Measurements from ENCODE around the gene CABP1. TPM values are rescaled to one million over a fixed set of nuclear protein-coding genes. Genes with fewer than 3 reads are reported as not detected.

The CABP1 gene
- total and polyA plus RNA-seq, 2 donors (not counting 1 experiment from before 2014, with no cell fraction given), result not detected

DNA sequence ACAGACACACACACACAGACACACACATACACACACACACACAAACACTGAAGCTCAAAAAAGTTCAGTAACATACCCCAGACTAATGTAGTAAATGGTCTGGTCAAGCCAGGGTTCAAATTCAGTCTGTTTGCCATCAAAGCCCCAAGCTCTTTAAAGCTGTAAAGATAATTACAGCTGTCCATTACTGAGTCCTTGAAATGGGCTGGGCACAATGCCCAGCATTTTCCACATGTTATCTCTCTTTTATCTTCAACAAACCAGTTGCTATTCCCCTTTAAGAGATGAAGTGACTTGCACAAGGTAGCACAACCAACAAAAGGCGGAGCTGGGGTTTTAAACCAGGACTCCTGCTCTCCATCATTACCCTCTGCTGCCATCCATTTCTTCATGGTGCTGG lies 62.2 kb downstream of the CABP1 start:
- Mint-ChIP-seq H3K9me3 (ENCODE audit: insufficient read depth) (no peaks in the 10 kb centered on the region), H3K27me3 (no peaks in the 10 kb centered on the region), H3K27ac (no peak overlapping the region), H3K4me3 (no peak overlapping the region), H3K4me1 (peaks cover 8% of the 10 kb centered on the region)
- Histone ChIP-seq H3K27me3 (replicated peaks in 1 of 4; ENCODE audit: control extremely low read depth in 1 of 4, control insufficient read depth in 3 of 4, insufficient read depth in 4 of 4, low read length in 3 of 4) (no peaks in the 10 kb centered on the region), H3K79me2 (ENCODE audit: control insufficient read depth, insufficient read depth, low read length) (peaks cover 5% of the 10 kb centered on the region), H3K4me2 (replicated peaks; ENCODE audit: low read depth, low read length, poor library complexity, severe bottlenecking) (no peak overlapping the region), H3K4me3 (ENCODE audit: control extremely low read depth in 1 of 5, extremely low read depth in 1 of 5, insufficient read depth in 1 of 5, low read depth in 2 of 5, low read length in 4 of 5) (no peak overlapping the region), H3K4me1 (ENCODE audit: control insufficient read depth in 2 of 2, insufficient read depth in 2 of 2, low read length in 2 of 2) (peaks cover 3 to 7% of the 10 kb centered on the region in 2 donors), H2AFZ (ENCODE audit: insufficient read depth, low read depth, low read length, poor library complexity, severe bottlenecking) (no peak overlapping the region), H3K27ac (ENCODE audit: low read length in 2 of 2) (no peak overlapping the region), H3K9ac (ENCODE audit: low read length) (no peak overlapping the region), H4K20me1 (ENCODE audit: control insufficient read depth, insufficient read depth, low read length, poor library complexity, severe bottlenecking) (no peaks in the 10 kb centered on the region), H3K9me3 (ENCODE audit: control extremely low read depth in 1 of 3, control insufficient read depth in 2 of 3, insufficient read depth in 1 of 3, low read length in 2 of 3) (no peaks in the 10 kb centered on the region), H3K36me3 (replicated peaks in 1 of 2; ENCODE audit: control extremely low read depth in 1 of 2, control insufficient read depth in 1 of 2, extremely low read depth in 1 of 2, insufficient read depth in 2 of 2, low read length in 1 of 2) (peaks cover 5 to 42% of the 10 kb centered on the region in 2 experiments)
- ChIA-PET CTCF (interaction anchor here (1.6 to 4.4 kb wide), 2 partner anchors 55 to 270 kb away, joined by 4 to 19 read pairs; no protein-coding TSS in a partner anchor), POLR2A (no interaction called here)
- intact Hi-C loops (cut with micrococcal nuclease), result no loop called here
- ATAC-seq (ENCODE audit: low read depth), result no peak
- 100% methylated on average over 1 of the region's 1 CpG for WGBS (ENCODE audit: insufficient coverage)
- DNase-seq, result no peak
- TF ChIP-seq, protein P1, sequence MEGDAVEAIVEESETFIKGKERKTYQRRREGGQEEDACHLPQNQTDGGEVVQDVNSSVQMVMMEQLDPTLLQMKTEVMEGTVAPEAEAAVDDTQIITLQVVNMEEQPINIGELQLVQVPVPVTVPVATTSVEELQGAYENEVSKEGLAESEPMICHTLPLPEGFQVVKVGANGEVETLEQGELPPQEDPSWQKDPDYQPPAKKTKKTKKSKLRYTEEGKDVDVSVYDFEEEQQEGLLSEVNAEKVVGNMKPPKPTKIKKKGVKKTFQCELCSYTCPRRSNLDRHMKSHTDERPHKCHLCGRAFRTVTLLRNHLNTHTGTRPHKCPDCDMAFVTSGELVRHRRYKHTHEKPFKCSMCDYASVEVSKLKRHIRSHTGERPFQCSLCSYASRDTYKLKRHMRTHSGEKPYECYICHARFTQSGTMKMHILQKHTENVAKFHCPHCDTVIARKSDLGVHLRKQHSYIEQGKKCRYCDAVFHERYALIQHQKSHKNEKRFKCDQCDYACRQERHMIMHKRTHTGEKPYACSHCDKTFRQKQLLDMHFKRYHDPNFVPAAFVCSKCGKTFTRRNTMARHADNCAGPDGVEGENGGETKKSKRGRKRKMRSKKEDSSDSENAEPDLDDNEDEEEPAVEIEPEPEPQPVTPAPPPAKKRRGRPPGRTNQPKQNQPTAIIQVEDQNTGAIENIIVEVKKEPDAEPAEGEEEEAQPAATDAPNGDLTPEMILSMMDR (IDR thresholded peaks at IDR 0.05), result no peak
- no peak for TF ChIP-seq EZH2 (IDR thresholded peaks at IDR 0.05; ENCODE audit: borderline replicate concordance, insufficient read depth, low read depth, low read length, poor library complexity, severe bottlenecking)

DNA sequence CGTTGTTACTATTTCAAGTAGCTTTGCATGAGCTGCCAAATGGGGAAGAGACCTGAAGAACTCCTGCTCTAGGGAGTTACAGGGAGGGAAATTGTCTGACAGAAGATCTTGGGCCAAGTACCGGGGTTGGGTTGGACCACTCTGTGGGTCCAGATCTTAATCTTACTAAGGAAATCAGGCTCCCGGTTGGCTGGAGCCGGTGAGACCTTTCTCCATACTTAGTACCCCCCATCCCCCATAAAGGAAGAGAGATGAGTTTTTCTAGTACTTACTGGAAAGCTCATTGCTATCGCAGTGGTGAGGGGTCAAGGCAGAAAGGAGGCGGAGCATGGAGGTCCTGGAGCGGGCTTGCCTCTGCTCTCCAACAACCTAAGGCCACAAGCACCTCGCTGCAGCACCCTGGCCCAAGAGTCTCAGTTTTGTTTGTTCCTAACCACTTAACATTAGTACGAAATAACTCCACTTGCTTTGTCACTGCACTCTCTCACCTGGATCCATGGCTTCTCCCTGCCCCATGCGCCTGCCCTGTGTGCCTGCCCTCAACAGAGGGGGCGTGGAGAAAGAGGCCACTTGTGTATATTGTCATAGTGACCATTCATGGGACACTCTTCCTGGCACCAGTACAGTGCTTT lies 63.0 kb downstream of the CABP1 start:
- ATAC-seq (ENCODE audit: low read depth) (no peak), DNase-seq (no peak)
- intact Hi-C loops (cut with micrococcal nuclease), result no loop called here
- WGBS (ENCODE audit: insufficient coverage), result 92% methylated on average over 4 of the region's 11 CpGs
- Histone ChIP-seq H3K4me1 (ENCODE audit: control insufficient read depth in 2 of 2, insufficient read depth in 2 of 2, low read length in 2 of 2) (peaks cover 3 to 5% of the 10 kb centered on the region in 2 donors), H3K36me3 (replicated peaks in 1 of 2; ENCODE audit: control extremely low read depth in 1 of 2, control insufficient read depth in 1 of 2, extremely low read depth in 1 of 2, insufficient read depth in 2 of 2, low read length in 1 of 2) (peaks cover 5 to 35% of the 10 kb centered on the region in 2 experiments), H3K4me2 (replicated peaks; ENCODE audit: low read depth, low read length, poor library complexity, severe bottlenecking) (no peak overlapping the region), H2AFZ (ENCODE audit: insufficient read depth, low read depth, low read length, poor library complexity, severe bottlenecking) (no peak overlapping the region), H3K4me3 (ENCODE audit: control extremely low read depth in 1 of 5, extremely low read depth in 1 of 5, insufficient read depth in 1 of 5, low read depth in 2 of 5, low read length in 4 of 5) (no peak overlapping the region), H3K9me3 (ENCODE audit: control extremely low read depth in 1 of 3, control insufficient read depth in 2 of 3, insufficient read depth in 1 of 3, low read length in 2 of 3) (no peaks in the 10 kb centered on the region), H3K27ac (ENCODE audit: low read length in 2 of 2) (no peak overlapping the region), H3K79me2 (ENCODE audit: control insufficient read depth, insufficient read depth, low read length) (peaks cover 5% of the 10 kb centered on the region), H4K20me1 (ENCODE audit: control insufficient read depth, insufficient read depth, low read length, poor library complexity, severe bottlenecking) (no peaks in the 10 kb centered on the region), H3K9ac (ENCODE audit: low read length) (no peak overlapping the region), H3K27me3 (replicated peaks in 1 of 4; ENCODE audit: control extremely low read depth in 1 of 4, control insufficient read depth in 3 of 4, insufficient read depth in 4 of 4, low read length in 3 of 4) (no peaks in the 10 kb centered on the region)
- Mint-ChIP-seq H3K27ac (no peak overlapping the region), H3K27me3 (no peaks in the 10 kb centered on the region), H3K4me3 (no peak overlapping the region), H3K9me3 (ENCODE audit: insufficient read depth) (no peaks in the 10 kb centered on the region), H3K4me1 (peaks cover 8% of the 10 kb centered on the region)
- CTCF ChIA-PET, result interaction anchor here (0.5 to 4.4 kb wide), 2 partner anchors 24 to 55 kb away, joined by 3 to 19 read pairs; no protein-coding TSS in a partner anchor
- TF ChIP-seq, protein P1 (IDR thresholded peaks at IDR 0.05), result no peak
- no peak for TF ChIP-seq EZH2 (IDR thresholded peaks at IDR 0.05; ENCODE audit: borderline replicate concordance, insufficient read depth, low read depth, low read length, poor library complexity, severe bottlenecking)
- POLR2A ChIA-PET, result no interaction called here

Measured in B cell (primary cell).